Measurements from ENCODE around the gene EFNA5. TPM values are rescaled to one million over a fixed set of nuclear protein-coding genes. Genes with fewer than 3 reads are reported as not detected.

The EFNA5 gene
- total and polyA plus RNA-seq, 2 of the 8 experiments (the other 6 are each of a cell fraction or from before 2014, with no cell fraction given) = 9.6 to 21.8 TPM

DNA sequence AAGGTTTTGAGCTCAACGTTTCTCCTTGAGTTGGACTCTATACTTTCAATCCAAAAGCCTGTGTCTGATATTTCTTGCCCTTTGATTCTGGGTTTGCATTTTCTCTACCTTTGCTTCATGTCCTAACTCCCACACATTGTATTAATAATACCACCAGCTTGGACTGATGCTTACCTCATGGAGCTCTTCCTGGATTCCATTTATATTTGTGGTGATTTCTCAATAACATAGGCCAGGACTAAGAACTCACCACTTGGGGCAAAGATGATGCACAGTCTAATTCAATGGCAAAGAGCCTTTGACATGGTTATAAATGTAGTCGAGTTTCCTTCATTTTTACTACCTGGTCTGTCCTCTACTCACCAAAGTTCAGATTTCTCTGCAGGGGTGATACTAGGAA is 27.5 kb upstream of the EFNA5 start:
- no peaks in the 10 kb centered on the region for H3K79me1 ChIP-seq (ENCODE audit: low read depth, low read length)
- H2BK20ac ChIP-seq (ENCODE audit: low read length) = no peak overlapping the region
- no peak overlapping the region for H2BK15ac ChIP-seq (ENCODE audit: low read length)
- no peaks in the 10 kb centered on the region for H3K23me2 ChIP-seq (ENCODE audit: low read depth, low read length)
- no peaks in the 10 kb centered on the region for H4K20me1 ChIP-seq (replicated peaks in 1 of 2; ENCODE audit: control insufficient read depth in 1 of 2, insufficient read depth in 2 of 2, low read length in 2 of 2)
- H3K23ac ChIP-seq (ENCODE audit: insufficient read length) = no peak overlapping the region
- FAIRE-seq (no peak), DNase-seq (ENCODE audit: low read depth in 1 of 2, low spot score in 2 of 2) (no peak)
- no peak overlapping the region for H2AK5ac ChIP-seq (ENCODE audit: low read depth, low read length)
- no peak overlapping the region for H3K4me3 ChIP-seq (ENCODE audit: extremely low read depth in 1 of 4, insufficient read depth in 2 of 4, low read depth in 3 of 4, low read length in 4 of 4)
- H3K27me3 ChIP-seq (replicated peaks in 1 of 4; ENCODE audit: control insufficient read depth in 3 of 4, extremely low read depth in 1 of 4, insufficient read depth in 3 of 4, low read length in 3 of 4) = no peaks in the 10 kb centered on the region
- H3K79me2 ChIP-seq (ENCODE audit: control insufficient read depth in 1 of 2, insufficient read depth in 2 of 2, low read length in 2 of 2) = no peaks in the 10 kb centered on the region
- no peak overlapping the region for H2BK12ac ChIP-seq (ENCODE audit: low read depth, low read length)
- no peaks in the 10 kb centered on the region for H3K9me3 ChIP-seq (ENCODE audit: insufficient read depth in 2 of 2, low read depth in 1 of 2, low read length in 1 of 2)
- 84% methylated on average over 2 of the region's 2 CpGs; no CpG with 5 or more reads in 1 of the 2 experiments for WGBS, 2 experiments (ENCODE audit: extremely low coverage in 1 of 2, insufficient coverage in 1 of 2, insufficient read length in 1 of 2, insufficient replicate concordance in 2 of 2, low coverage in 1 of 2, low lambda C conversion rate in 2 of 2, missing lambda C conversion rate in 1 of 2)
- no peak overlapping the region for H3K56ac ChIP-seq (replicated peaks; ENCODE audit: insufficient read length, low read depth, low read length)
- ChIA-PET POLR2A (ENCODE audit: partially characterized antibody) (interaction anchor here (1.4 kb wide), 1 partner anchor 8 kb away, joined by 3 read pairs; no protein-coding TSS in a partner anchor), CTCF (ENCODE audit: partially characterized antibody) (interaction anchor here (1.0 to 1.1 kb wide), 2 partner anchors 20 to 232 kb away, joined by 3 read pairs; no protein-coding TSS in a partner anchor)
- H4K5ac ChIP-seq (ENCODE audit: insufficient read length, low read depth, low read length) = no peak overlapping the region
- H3K14ac ChIP-seq (ENCODE audit: insufficient read length) = no peak overlapping the region
- H3K4ac ChIP-seq (replicated peaks; ENCODE audit: insufficient read length, low read depth, low read length) = no peak overlapping the region
- no peak overlapping the region for H2BK120ac ChIP-seq (replicated peaks; ENCODE audit: low read depth, low read length)
- no peak overlapping the region for H4K91ac ChIP-seq (replicated peaks; ENCODE audit: insufficient read length, low read length)
- H2AFZ ChIP-seq (ENCODE audit: low read length) = no peak overlapping the region
- peaks cover 2 to 13% (median 7%) of the 10 kb centered on the region in 4 experiments; a peak in 5 of 7 replicates for H3K4me1 ChIP-seq (replicated peaks in 1 of 4; ENCODE audit: control insufficient read depth in 3 of 4, insufficient read depth in 4 of 4, low read length in 3 of 4)
- H2BK5ac ChIP-seq (ENCODE audit: low read depth, low read length) = no peak overlapping the region
- no peak overlapping the region for H3K4me2 ChIP-seq (ENCODE audit: insufficient read depth in 1 of 2, low read depth in 2 of 2, low read length in 2 of 2)
- H4K8ac ChIP-seq (ENCODE audit: extremely low read depth, insufficient read depth, low read length) = no peak overlapping the region
- no peak overlapping the region for H3K18ac ChIP-seq (ENCODE audit: extremely low read depth, low read length)
- no peaks in the 10 kb centered on the region; a peak in 1 of 8 replicates for H3K36me3 ChIP-seq (ENCODE audit: control insufficient read depth in 2 of 4, insufficient read depth in 4 of 4, low read length in 3 of 4)
- no peak overlapping the region for H3K27ac ChIP-seq (ENCODE audit: low read depth, low read length)
- TF ChIP-seq RBBP5 (IDR thresholded peaks at IDR 0.05; ENCODE audit: borderline replicate concordance, low read depth, low read length) (no peak), KDM4A (IDR thresholded peaks at IDR 0.05; ENCODE audit: low read depth, low read length, severe bottlenecking) (no peak), JUND (IDR thresholded peaks at IDR 0.05; ENCODE audit: low read length) (no peak), EZH2 (IDR thresholded peaks at IDR 0.05; ENCODE audit: low read depth, low read length, severe bottlenecking) (no peak), KDM5A (IDR thresholded peaks at IDR 0.05; ENCODE audit: low read length) (no peak), BACH1 (IDR thresholded peaks at IDR 0.05; ENCODE audit: low read length) (no peak), TEAD4 (IDR thresholded peaks at IDR 0.05; ENCODE audit: low read depth, low read length) (no peak)
- TF ChIP-seq, protein P1, sequence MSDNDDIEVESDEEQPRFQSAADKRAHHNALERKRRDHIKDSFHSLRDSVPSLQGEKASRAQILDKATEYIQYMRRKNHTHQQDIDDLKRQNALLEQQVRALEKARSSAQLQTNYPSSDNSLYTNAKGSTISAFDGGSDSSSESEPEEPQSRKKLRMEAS (IDR thresholded peaks at IDR 0.05) = no peak
- H3K9ac ChIP-seq (replicated peaks in 1 of 4; ENCODE audit: extremely low read depth in 1 of 4, low read depth in 3 of 4, low read length in 3 of 4) = no peak overlapping the region

Data from H1 (cell line).